Islet precursor cell (in vitro differentiated cells): Measurements from ENCODE around the gene VEPH1.

ENCODE experiments used
- DNase-seq: peaks from one replicate; pipeline ENCODE4 v3.0.0-alpha.2; 2018

The VEPH1 gene

GRCh38 chr3:157472648-157473047 is 30.6 kb downstream of the VEPH1 start:
- no peak for DNase-seq

- DNase-seq, result no peak
Measured at GRCh38 chr3:157471064-157471463, 32.2 kb downstream of the VEPH1 start.

GRCh38 chr3:157469561-157470294 is 33.5 kb downstream of the VEPH1 start:
- no peak for DNase-seq

- no peak for DNase-seq
Measured at GRCh38 chr3:157467200-157467599, 36.0 kb downstream of the VEPH1 start.

- DNase-seq, result no peak
Measured at GRCh38 chr3:157465741-157466140, 37.5 kb downstream of the VEPH1 start.

- DNase-seq, result no peak
Measured at GRCh38 chr3:157464321-157464720, 38.9 kb downstream of the VEPH1 start.

GRCh38 chr3:157463816-157464215 is 39.4 kb downstream of the VEPH1 start:
- DNase-seq, result no peak

GRCh38 chr3:157460253-157460652 is 43.0 kb downstream of the VEPH1 start:
- DNase-seq, result no peak

- DNase-seq, result no peak
Measured at GRCh38 chr3:157459706-157460105, 43.5 kb downstream of the VEPH1 start.

- DNase-seq, result no peak
Measured at GRCh38 chr3:157453824-157454223, 49.4 kb downstream of the VEPH1 start.

- no peak for DNase-seq
Measured at GRCh38 chr3:157452097-157452496, 51.1 kb downstream of the VEPH1 start.

- DNase-seq, result no peak
Measured at GRCh38 chr3:157447026-157447694, 56.1 kb downstream of the VEPH1 start.

- DNase-seq, result no peak
Measured at GRCh38 chr3:157445857-157446256, 57.4 kb downstream of the VEPH1 start.

- no peak for DNase-seq
Measured at GRCh38 chr3:157444797-157445184, 58.4 kb downstream of the VEPH1 start.

- DNase-seq, result no peak
Measured at GRCh38 chr3:157443905-157444796, 59.1 kb downstream of the VEPH1 start.

GRCh38 chr3:157442729-157443128 is 60.5 kb downstream of the VEPH1 start:
- DNase-seq, result no peak

GRCh38 chr3:157441102-157441624 is 62.1 kb downstream of the VEPH1 start:
- no peak for DNase-seq

- no peak for DNase-seq
Measured at GRCh38 chr3:157438194-157438730, 65.0 kb downstream of the VEPH1 start.

GRCh38 chr3:157436583-157437291 is 66.5 kb downstream of the VEPH1 start, which contains the start of gene PTX3:
Gene PTX3 (plus strand): TSS chr3:157436850. CDS start chr3:157436934, 84 bp downstream.
- DNase-seq, result no peak

GRCh38 chr3:157429708-157430107 is 73.5 kb downstream of the VEPH1 start:
- no peak for DNase-seq

- DNase-seq, result no peak
Measured at GRCh38 chr3:157428853-157429252, 74.4 kb downstream of the VEPH1 start.

GRCh38 chr3:157427901-157428300 is 75.3 kb downstream of the VEPH1 start:
- DNase-seq, result no peak
